ENCODE results near the gene ARID1B. TPM values are rescaled to one million over a fixed set of nuclear protein-coding genes. Genes with fewer than 3 reads are reported as not detected.

ARID1B gene
- total and polyA plus RNA-seq, 4 donors, result 7.0 to 49.0 (median 24.2) TPM

GRCh38 chr6:157223021-157223430 lies 445.8 kb downstream of the ARID1B start:
- no peak overlapping the region for H3K27ac ChIP-seq (ENCODE audit: low read depth in 1 of 2, low read length in 2 of 2)
- no peak for DNase-seq (ENCODE audit: low spot score)
- no peak overlapping the region for H3K9ac ChIP-seq (ENCODE audit: low read depth in 1 of 2, low read length in 2 of 2)
- WGBS, result 86% methylated on average over 11 of the region's 11 CpGs
- H3K36me3 ChIP-seq (ENCODE audit: control insufficient read depth in 4 of 4, insufficient read depth in 3 of 4, low read depth in 1 of 4, low read length in 3 of 4), result no peaks in the 10 kb centered on the region
- H3K4me1 ChIP-seq (ENCODE audit: control insufficient read depth in 4 of 4, insufficient read depth in 4 of 4, low read length in 3 of 4), result peaks cover 0 to 6% (median 1%) of the 10 kb centered on the region in 4 donors
- H3K27me3 ChIP-seq (ENCODE audit: control insufficient read depth in 4 of 4, insufficient read depth in 4 of 4, low read length in 3 of 4), result no peaks in the 10 kb centered on the region
- no peak overlapping the region for H3K4me3 ChIP-seq (ENCODE audit: low read depth in 1 of 3, low read length in 3 of 3)
- no peaks in the 10 kb centered on the region for H3K9me3 ChIP-seq (ENCODE audit: control insufficient read depth in 4 of 4, low read length in 3 of 4)
- TF ChIP-seq RAD21 (IDR thresholded peaks at IDR 0.05) (no peak), REST (IDR thresholded peaks at IDR 0.05) (no peak), NR2F2 (IDR thresholded peaks at IDR 0.05) (no peak), FOXA2 (IDR thresholded peaks at IDR 0.05) (no peak), HNF4G (IDR thresholded peaks at IDR 0.05) (no peak), RXRA (IDR thresholded peaks at IDR 0.05) (no peak), SP1 (IDR thresholded peaks at IDR 0.05) (no peak), YY1 (IDR thresholded peaks at IDR 0.05) (no peak), EGR1 (IDR thresholded peaks at IDR 0.05; ENCODE audit: low read depth in 2 of 2) (no peak), ATF3 (IDR thresholded peaks at IDR 0.05) (no peak), HNF4A (conservative IDR thresholded peaks at IDR 0.05) (no peak), JUND (IDR thresholded peaks at IDR 0.05) (no peak), GABPA (IDR thresholded peaks at IDR 0.05 in 1 of 2, conservative IDR thresholded peaks at IDR 0.05 in 1 of 2) (no peak), TAF1 (conservative IDR thresholded peaks at IDR 0.05) (no peak), FOXA1 (IDR thresholded peaks at IDR 0.05) (no peak)
- TF ChIP-seq, protein P1, sequence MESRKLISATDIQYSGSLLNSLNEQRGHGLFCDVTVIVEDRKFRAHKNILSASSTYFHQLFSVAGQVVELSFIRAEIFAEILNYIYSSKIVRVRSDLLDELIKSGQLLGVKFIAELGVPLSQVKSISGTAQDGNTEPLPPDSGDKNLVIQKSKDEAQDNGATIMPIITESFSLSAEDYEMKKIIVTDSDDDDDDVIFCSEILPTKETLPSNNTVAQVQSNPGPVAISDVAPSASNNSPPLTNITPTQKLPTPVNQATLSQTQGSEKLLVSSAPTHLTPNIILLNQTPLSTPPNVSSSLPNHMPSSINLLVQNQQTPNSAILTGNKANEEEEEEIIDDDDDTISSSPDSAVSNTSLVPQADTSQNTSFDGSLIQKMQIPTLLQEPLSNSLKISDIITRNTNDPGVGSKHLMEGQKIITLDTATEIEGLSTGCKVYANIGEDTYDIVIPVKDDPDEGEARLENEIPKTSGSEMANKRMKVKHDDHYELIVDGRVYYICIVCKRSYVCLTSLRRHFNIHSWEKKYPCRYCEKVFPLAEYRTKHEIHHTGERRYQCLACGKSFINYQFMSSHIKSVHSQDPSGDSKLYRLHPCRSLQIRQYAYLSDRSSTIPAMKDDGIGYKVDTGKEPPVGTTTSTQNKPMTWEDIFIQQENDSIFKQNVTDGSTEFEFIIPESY (IDR thresholded peaks at IDR 0.05), result no peak
- TF ChIP-seq, protein P2, sequence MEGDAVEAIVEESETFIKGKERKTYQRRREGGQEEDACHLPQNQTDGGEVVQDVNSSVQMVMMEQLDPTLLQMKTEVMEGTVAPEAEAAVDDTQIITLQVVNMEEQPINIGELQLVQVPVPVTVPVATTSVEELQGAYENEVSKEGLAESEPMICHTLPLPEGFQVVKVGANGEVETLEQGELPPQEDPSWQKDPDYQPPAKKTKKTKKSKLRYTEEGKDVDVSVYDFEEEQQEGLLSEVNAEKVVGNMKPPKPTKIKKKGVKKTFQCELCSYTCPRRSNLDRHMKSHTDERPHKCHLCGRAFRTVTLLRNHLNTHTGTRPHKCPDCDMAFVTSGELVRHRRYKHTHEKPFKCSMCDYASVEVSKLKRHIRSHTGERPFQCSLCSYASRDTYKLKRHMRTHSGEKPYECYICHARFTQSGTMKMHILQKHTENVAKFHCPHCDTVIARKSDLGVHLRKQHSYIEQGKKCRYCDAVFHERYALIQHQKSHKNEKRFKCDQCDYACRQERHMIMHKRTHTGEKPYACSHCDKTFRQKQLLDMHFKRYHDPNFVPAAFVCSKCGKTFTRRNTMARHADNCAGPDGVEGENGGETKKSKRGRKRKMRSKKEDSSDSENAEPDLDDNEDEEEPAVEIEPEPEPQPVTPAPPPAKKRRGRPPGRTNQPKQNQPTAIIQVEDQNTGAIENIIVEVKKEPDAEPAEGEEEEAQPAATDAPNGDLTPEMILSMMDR (IDR thresholded peaks at IDR 0.05; ENCODE audit: low read depth, low read length, missing input control), result no peak
- TF ChIP-seq, protein P3, sequence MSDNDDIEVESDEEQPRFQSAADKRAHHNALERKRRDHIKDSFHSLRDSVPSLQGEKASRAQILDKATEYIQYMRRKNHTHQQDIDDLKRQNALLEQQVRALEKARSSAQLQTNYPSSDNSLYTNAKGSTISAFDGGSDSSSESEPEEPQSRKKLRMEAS (IDR thresholded peaks at IDR 0.05), result no peak

All from liver (tissue), 9 donors.